ENCODE data around the gene ATP9A.

- TF ChIP-seq CTCF (IDR thresholded peaks at IDR 0.05), result no peak
- no peak for TF ChIP-seq POLR2AphosphoS5 (IDR thresholded peaks at IDR 0.05; ENCODE audit: insufficient read depth in 1 of 2, low read depth in 1 of 2)
Measured at GRCh38 chr20:51593584-51593983, 174.6 kb downstream of the ATP9A start.
